HG03342 (cell line): Measurements from ENCODE around the gene ATXN1.

ENCODE experiments used
- ATAC-seq: cut with Tn5 transposase; IDR thresholded peaks from one replicate; pipeline ENCODE4 v1.9.1; 2021; ENCODE audit warnings: mild to moderate bottlenecking, moderate library complexity; ENCODE audit not compliant: unreplicated experiment

ATXN1 gene

DNA sequence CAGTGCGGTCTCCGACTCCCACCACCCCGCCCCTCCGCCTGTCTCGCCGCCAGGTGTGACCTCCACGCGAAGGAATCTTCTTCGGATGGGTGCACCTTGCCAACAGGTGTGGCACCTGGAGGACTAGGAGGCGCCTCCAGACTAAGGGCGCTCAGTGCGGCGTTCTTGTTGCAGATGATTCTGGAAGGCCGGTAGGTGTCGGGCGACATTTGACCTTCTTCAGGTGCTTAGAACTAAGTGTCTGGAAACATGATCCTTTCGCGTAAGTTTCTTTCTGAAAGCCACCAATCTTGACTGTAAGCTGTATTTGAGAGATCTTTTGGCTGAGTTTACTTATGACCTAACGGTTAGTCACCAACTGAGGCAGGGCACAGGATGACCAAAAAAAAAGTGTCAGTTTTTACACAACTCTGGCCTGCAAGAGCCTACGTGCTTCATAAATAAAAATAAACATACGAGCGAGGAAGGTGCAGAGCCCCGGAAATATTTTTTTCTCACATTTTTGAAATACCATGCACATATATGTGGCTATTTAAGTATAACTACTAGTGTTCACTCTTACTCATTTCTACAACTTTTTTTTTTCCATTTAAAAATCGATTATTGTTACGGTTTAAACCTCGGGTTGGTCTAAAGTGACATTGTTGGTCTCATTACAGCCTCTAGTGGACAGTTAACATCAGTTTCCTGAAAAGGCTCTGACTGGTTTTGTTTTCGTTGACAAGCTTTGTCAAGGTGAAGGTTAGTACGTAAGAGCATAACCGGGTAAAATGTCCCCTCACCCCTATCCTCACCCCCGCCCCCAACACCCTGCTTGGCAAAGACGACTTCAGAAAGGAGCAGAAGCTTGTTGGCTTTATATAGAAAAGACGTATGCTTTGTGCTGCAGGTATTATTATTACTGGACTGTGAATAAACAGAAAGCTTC is 1.6 kb upstream of the ATXN1 start:
- peak; percentile 31 for ATAC-seq

DNA sequence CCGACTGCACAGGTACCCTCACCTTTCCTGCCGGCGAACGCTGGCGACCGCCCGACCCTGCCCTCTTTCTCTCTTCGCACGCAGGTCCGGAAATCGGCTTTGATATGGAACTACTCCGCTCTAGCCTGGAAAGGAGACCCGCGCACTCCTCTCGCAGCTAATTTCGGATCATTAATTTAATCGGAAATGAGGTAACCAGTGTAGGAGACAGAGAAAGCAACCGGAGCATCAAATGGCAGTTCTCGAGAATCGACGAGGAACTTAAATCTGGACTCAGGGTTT is 949 bp upstream of the ATXN1 start:
- peak; percentile 1 for ATAC-seq

GRCh38 chr6:16761471-16762267 is 409 bp upstream of the ATXN1 start:
- ATAC-seq, result peak; percentile 44

DNA sequence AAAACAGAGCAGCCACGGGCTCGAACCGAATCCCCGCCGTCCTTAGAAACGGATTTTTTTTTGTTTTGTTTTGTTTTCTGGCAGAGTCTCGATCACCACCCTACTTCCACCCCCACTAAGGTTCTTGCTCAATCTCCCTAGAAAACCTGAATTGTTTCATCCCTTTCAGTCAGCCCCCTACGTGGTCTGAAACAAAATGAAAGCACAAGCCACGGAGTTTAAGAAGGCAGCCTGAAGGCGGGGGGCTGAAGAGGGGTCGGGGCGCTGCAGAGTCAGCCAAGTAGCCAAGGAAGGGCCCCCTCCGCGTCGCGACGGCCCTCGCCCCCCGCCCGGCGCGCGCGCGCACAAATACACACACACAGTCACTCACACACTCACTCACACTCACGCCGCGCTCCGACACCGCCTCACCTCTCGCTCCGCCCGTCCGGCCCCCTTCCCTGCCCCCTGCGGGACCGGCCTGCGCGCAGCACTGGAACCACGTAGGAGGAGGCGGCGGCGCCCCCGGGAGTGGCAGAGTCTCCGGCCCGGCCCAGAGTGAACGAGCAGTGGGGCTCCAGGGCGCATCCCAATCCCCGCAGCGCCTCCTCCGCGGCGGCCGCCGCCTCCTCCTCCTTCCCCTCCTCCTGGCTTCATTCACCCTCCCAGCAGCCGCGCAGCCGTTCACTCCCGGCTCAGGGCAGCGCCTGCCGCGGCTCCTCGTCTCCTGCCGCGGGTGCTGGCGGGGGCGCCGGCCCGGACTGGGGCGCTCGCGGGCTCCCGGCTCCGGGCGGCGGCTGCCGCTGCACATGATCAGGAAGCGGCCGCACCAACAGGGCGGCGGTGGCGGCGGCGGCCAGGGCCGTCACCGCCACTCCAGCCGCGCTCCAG is 1.4 kb downstream of the ATXN1 start:
- peak; percentile 29 for ATAC-seq

DNA sequence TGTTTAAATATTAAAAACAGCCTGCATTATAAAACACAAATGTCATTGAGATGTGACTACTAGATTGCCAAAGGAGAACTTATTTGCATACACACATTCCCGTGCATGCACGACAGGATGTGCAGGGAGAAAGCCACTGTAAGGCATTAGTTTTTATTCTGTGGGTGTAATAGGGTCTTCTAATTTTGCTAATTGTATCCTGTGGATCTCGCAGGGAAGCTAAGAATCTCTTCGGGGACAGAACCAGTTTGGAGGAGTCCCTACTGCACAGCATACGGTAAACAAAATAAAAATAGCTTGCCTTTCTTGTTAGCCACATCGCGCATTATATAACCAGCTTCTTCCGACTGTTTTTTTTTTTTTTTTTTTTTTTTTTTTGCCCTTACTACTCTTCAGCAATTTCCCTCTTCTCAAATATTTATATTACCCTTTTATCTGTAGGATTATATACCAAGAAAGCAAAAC is 2.0 kb downstream of the ATXN1 start:
- ATAC-seq, result no peak

GRCh38 chr6:16758163-16758975 is 2.9 kb downstream of the ATXN1 start:
- ATAC-seq, result no peak

DNA sequence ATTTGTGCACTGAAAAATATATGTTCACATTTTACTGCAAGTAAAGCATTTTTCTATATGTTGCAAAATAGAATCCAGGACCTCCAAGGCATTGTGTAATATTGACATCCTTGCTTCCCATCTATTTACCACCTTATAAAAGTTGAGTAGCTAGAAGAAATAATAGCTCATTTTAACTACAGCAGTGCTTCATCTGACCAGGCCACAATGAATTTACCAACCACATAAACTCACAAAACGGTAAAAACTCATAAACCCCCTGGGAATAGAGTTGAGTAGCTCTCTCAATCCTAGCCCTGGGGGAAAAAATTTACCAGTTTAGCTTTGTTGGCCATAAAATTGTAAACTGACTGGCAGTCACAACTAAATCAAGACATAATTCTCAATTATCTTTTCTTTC is 3.9 kb downstream of the ATXN1 start:
- ATAC-seq, result no peak

- no peak for ATAC-seq
Observed at GRCh38 chr6:16756660-16757255, 4.5 kb downstream of the ATXN1 start.

GRCh38 chr6:16755544-16755943 is 5.7 kb downstream of the ATXN1 start:
- no peak for ATAC-seq

DNA sequence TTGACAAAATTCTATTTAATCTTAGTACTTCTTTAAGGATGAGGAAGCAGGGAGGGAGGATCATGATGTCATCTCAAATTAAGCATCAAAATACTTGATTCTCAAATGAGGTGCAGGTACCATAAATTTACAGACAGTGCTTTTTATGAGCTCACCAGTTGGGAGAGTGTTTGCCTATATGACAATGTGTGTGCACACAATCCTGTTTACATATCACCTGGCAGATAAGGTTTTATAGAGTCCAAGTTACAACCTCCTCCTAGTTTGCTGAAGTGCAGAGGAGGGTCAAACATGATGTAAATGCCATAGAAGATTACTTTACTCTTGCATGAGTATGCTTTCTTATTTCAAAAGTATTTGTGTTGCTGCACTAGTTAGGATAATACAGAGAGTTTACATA is 6.4 kb downstream of the ATXN1 start:
- ATAC-seq, result no peak

DNA sequence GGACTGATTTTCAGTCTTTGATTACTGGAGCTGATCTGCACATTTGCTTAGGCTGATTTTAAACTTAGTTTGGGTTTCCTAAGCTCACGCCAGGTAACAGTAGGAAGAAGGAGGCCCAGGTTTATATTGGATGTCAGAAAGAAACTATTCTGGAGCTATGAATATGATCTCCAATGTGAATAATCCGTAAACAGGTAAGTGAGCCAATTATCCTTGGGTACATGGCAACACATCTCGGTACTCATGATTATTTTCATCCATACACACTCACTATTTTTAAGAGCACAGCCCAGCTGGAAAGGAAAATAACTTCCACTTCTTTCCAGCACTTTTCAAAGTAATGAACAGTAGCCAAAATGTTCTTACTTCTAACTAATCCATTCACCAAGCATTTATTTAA is 7.0 kb downstream of the ATXN1 start:
- no peak for ATAC-seq

GRCh38 chr6:16753341-16753740 is 7.9 kb downstream of the ATXN1 start:
- no peak for ATAC-seq

GRCh38 chr6:16752206-16752866 is 8.9 kb downstream of the ATXN1 start:
- no peak for ATAC-seq

- ATAC-seq, result no peak
Observed at GRCh38 chr6:16751251-16751946, 9.9 kb downstream of the ATXN1 start.

DNA sequence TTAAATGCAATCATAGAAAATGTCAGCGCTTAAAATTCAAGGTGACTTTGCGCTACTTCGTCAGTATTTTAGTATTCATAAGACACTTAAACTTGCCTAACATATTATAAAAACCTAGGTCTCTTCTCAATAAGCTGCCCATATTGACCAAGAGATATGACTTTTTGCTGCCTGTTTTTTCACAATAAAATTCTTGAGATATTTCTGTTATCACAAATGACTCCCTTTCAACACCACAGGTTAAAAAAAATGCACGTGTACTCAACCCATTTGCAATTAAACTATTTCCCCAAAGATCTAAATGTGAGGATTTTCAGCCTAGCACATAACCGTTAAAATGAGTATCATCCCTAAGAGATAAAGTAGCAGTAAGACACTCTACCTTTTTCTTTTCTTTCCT is 10.7 kb downstream of the ATXN1 start:
- no peak for ATAC-seq

DNA sequence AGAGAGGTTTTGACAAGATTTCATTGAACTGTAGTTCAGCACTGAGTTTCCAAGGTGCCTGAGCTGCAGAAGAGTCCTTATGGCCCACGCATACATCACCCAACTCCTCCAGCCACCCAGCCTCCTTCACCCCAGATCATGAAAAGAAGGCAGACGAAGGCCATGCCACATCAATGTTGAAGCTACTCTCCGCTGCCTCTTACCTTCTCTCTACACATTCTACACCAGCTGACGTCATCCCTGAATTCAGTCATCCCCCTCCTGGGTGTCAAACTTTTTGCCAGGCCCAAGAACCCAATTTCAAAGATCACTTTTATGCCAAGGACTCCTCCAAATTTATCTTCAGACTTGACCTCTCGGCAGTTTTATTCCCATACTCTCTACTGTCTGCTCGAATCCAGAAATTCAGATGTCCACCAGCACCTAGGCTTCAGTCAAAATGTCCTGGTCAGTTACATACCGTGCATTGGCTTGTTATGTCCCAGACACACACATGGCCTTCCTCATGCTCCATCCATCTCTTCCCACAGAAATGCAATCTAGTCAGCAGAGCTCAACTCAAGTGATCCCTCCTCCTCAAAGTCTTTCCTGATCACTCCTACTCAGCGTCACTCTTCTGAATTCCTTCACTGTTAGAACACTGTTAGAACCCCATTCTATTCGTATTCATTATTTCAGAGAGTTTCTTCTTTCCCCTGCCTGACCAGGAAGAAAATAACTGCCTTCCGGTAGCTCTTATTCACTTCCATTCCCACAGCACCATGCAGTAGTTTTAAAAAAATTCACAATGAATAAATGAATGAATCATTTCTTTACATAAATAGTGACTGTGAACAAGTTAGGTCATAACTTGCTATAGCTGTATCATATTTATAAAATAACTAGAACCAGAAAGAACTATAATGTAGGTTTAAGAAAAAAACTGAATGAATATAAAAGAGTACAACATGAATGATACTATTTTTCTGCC is 11.5 kb downstream of the ATXN1 start:
- no peak for ATAC-seq

DNA sequence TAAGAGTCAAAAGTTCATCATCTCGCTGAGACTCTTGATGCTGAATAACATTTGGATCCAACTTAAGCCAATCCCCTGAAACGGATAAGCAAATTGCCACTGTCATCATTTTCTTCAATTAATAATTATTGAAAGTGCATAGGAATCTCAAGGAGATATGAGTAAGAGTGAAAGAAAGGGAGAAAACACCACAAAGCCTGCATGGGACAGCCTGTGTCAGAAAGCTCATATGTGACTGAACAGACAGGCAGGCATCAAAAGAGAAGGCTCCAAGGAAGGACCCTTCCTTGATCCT is 13.3 kb downstream of the ATXN1 start:
- ATAC-seq, result no peak
